RWPE2 (cell line): ENCODE measurements around the gene PNPO.
A peak's percentile ranks its signal among the peaks of the same experiment; 100 is the strongest.

Experiments
- ATAC-seq: fragments of 200-7000 bp; cut with Tn5 transposase; 3 replicates; pipeline ENCODE4 v1.9.1; 2021; ENCODE audit warnings: low read depth
- DNase-seq: peaks from one replicate; pipeline ENCODE4 v3.0.0-alpha.2; 2020; ENCODE audit warnings: low spot score
- H3K27ac ChIP-seq: fragments of 450-650 bp; 2 replicates; pipeline ENCODE4 v1.5.1; 2017; ENCODE audit warnings: mild to moderate bottlenecking; ENCODE audit not compliant: poor library complexity, severe bottlenecking
- H3K27me3 ChIP-seq: fragments of 250-450 bp; sonication (Bioruptor Pico); 2 replicates; pipeline ENCODE4 v1.5.1; 2021; ENCODE audit warnings: mild to moderate bottlenecking, moderate library complexity; ENCODE audit not compliant: insufficient read depth, poor library complexity, severe bottlenecking
- H3K36me3 ChIP-seq: fragments of 250-450 bp; sonication (Bioruptor Pico); 2 replicates; pipeline ENCODE4 v1.5.1; 2020; ENCODE audit warnings: low read depth, mild to moderate bottlenecking, moderate library complexity
- H3K4me1 ChIP-seq: fragments of 250-450 bp; sonication (Bioruptor Pico); 2 replicates; pipeline ENCODE4 v1.5.1; 2021; ENCODE audit warnings: mild to moderate bottlenecking, moderate library complexity; ENCODE audit not compliant: insufficient read depth, poor library complexity, severe bottlenecking
- H3K4me3 ChIP-seq: fragments of 250-450 bp; sonication (Bioruptor Pico); 2 replicates; pipeline ENCODE4 v1.5.1; 2021; ENCODE audit warnings: mild to moderate bottlenecking, moderate library complexity; ENCODE audit not compliant: severe bottlenecking
- H3K9me3 ChIP-seq: fragments of 250-450 bp; sonication (Bioruptor Pico); 2 replicates; pipeline ENCODE4 v1.5.1; 2021; ENCODE audit warnings: mild to moderate bottlenecking, moderate library complexity; ENCODE audit not compliant: severe bottlenecking
- CTCF ChIP-seq: fragments of 450-650 bp; IDR thresholded peaks from one replicate; pipeline ENCODE4 v1.5.1; 2017; ENCODE audit warnings: mild to moderate bottlenecking, moderate library complexity; ENCODE audit not compliant: poor library complexity, severe bottlenecking

The PNPO gene

GRCh38 chr17:47952171-47953021 is 11.0 kb downstream of the PNPO start:
- Histone ChIP-seq H3K36me3 (peaks cover 22% of the 10 kb centered on the region), H3K4me3 (no peak overlapping the region), H3K4me1 (peaks cover 14% of the 10 kb centered on the region), H3K27me3 (no peaks in the 10 kb centered on the region), H3K9me3 (no peaks in the 10 kb centered on the region), H3K27ac (no peak overlapping the region)
- no peak for ATAC-seq
- DNase-seq, result no peak
- no peak for TF ChIP-seq CTCF

GRCh38 chr17:47953909-47954308 is 12.5 kb downstream of the PNPO start:
- no peak for ATAC-seq
- H3K27ac ChIP-seq, result no peak overlapping the region

DNA sequence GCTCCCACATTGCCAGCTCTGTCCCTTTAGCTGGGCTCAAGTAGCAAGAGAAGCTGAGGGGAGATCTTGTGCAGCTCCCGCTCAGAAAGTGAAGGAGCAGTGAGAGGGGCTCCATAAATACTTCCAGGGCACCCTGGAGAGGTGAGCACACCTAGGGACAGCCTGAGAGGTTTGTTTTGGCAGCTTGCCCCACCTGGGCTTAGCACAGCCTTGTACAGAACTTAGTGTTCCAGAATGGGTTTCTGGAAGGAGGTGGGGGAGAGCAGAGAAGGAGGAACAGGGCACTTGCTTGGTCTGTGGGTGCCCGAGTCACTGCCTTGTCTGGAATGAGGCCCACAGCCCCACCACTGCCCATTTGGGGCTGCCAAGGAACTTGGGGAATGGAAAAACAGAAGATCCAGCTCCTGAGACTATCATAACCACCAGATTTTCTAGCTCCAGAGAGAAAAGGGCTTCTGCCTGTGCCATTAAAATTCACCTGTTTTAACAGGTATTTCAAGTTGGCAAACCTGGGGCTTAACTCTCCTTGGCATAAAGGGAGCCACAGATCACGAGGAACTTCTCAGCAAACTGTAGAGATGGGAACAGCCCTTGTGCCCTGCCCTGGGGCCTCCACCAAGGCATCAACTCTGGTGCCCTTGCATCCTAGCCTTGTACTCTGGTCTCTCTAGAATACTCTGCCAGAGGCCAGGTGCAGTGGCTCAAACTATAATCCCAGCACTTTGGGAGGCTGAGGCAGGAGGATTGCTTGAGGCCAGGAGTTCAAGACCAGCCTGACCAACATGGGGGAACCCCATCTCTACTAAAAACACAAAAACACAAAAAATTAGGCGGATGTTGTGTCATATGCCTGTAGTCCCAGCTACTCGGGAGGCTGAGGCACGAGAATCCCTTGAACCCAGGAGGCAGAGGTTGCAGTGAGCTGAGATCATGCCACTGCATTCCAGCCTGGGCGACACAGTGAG is 14.4 kb downstream of the PNPO start:
- H3K4me1 ChIP-seq, result peaks cover 18% of the 10 kb centered on the region
- no peak overlapping the region for H3K27ac ChIP-seq
- H3K4me3 ChIP-seq, result no peak overlapping the region
- no peaks in the 10 kb centered on the region for H3K27me3 ChIP-seq
- no peaks in the 10 kb centered on the region for H3K9me3 ChIP-seq
- DNase-seq, result no peak
- ATAC-seq, result peak; percentile 54; the same call in 2 of the 3 replicates
- no peaks in the 10 kb centered on the region for H3K36me3 ChIP-seq
- no peak for TF ChIP-seq CTCF

More at GRCh38 chr17:47953909-47954308, 12.5 kb downstream of the PNPO start:
- Histone ChIP-seq H3K9me3 (no peaks in the 10 kb centered on the region), H3K4me3 (no peak overlapping the region), H3K36me3 (peaks cover 7% of the 10 kb centered on the region), H3K27me3 (no peaks in the 10 kb centered on the region), H3K4me1 (peaks cover 18% of the 10 kb centered on the region)
- no peak for DNase-seq
- no peak for TF ChIP-seq CTCF

DNA sequence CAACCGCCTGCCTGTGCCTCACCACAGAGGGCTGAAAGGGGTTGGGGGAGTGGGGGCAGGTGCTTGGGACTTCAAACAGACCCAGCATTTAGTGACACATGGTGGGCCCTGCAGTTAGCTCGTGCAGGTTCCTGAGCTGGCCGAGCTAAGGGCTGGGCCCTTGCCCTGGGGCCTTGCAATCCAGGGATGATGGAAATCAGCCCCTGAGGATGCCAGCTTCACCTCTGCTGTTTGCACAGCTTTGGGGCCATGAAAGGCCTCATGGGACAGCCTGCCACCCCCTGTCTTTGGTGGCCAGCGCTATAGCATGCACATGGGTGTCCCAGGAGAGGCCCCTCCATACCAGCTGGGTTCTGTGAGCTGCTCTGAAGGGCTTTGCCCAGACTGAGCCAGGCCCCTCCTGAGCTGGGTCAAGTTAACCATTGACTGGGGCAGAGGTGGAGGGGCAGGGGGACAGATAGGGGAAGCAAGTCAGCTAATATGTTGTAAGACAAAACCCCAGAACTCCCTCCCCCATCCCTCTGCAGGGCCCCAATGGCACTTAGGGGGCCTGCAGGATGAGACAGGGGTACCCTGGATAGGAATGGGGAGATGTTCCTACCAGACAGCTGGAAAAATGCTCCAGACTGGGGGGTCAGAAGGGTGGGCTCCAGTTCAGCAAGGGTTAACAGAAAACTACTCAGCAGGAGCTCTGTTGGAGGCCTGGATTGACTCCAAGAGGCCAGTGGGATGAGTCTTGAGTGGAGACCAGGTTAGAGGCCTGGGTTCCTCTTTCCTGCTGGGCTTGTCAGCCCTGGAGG is 15.6 kb downstream of the PNPO start:
- no peak for TF ChIP-seq CTCF
- ATAC-seq (no peak), DNase-seq (no peak)

More for the DNA sequence above, 15.6 kb downstream of the PNPO start:
- H3K4me3 ChIP-seq, result no peak overlapping the region
- peaks cover 18% of the 10 kb centered on the region for H3K4me1 ChIP-seq
- no peaks in the 10 kb centered on the region for H3K27me3 ChIP-seq
- H3K27ac ChIP-seq, result no peak overlapping the region
- no peaks in the 10 kb centered on the region for H3K9me3 ChIP-seq
- no peaks in the 10 kb centered on the region for H3K36me3 ChIP-seq
